Gastroesophageal sphincter (tissue), 3 donors: ENCODE results near the gene VWA2.

ENCODE experiments used
- EP300 ChIP-seq: sonication (generic); formaldehyde crosslinking; IDR thresholded peaks from one replicate; pipeline ENCODE4 v1.6.1; 2017; ENCODE audit warnings: antibody characterized with exemption, mild to moderate bottlenecking
- POLR2A ChIP-seq, 2 donors: fragments of 450-650 bp; IDR thresholded peaks; one replicate each; pipeline ENCODE4 v1.6.1; 2017; ENCODE audit warnings: antibody characterized with exemption in 2 of 2, mild to moderate bottlenecking in 2 of 2, moderate library complexity in 1 of 2
- POLR2AphosphoS5 ChIP-seq: sonication (generic); formaldehyde crosslinking; IDR thresholded peaks from one replicate; pipeline ENCODE4 v1.6.1; 2017; ENCODE audit warnings: antibody characterized with exemption
- TF ChIP-seq, protein P1 (sequence below), 4 experiments: fragments of 200-600 bp in 2 of 4; fragments of 450-650 bp in 2 of 4; sonication (generic) in 1 of 4; IDR thresholded peaks; one replicate each; pipeline ENCODE4 v1.5.1; 2017 to 2019; ENCODE audit warnings: antibody characterized with exemption in 4 of 4, mild to moderate bottlenecking in 2 of 4, moderate library complexity in 2 of 4

DNA sequence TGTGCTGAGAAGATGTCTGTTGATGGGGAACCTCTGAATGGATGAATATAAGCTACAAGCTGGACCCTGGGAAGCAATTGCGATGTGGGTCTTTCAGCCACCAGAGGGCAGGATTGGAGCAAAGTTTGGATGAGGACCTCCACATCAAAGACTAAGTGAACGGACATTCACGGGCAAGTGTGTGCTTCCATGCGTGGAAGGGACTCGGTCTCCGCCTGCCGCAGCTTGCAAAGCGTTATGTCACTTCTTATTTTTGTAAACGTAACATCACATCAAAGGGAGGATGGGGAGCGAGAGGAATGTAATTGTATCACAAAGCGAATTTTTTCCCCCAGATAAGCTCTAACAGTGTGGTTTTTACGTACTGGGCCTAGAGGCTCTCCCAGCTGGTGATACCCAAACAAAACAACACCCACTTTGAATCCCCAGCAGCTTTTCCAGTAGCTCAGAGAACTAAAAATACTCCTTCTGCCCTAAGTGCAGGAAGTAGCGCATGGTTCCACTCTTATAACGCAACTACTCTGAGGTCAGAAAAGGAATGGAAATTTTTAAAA is 65.0 kb downstream of the VWA2 start:
- TF ChIP-seq, protein P1, sequence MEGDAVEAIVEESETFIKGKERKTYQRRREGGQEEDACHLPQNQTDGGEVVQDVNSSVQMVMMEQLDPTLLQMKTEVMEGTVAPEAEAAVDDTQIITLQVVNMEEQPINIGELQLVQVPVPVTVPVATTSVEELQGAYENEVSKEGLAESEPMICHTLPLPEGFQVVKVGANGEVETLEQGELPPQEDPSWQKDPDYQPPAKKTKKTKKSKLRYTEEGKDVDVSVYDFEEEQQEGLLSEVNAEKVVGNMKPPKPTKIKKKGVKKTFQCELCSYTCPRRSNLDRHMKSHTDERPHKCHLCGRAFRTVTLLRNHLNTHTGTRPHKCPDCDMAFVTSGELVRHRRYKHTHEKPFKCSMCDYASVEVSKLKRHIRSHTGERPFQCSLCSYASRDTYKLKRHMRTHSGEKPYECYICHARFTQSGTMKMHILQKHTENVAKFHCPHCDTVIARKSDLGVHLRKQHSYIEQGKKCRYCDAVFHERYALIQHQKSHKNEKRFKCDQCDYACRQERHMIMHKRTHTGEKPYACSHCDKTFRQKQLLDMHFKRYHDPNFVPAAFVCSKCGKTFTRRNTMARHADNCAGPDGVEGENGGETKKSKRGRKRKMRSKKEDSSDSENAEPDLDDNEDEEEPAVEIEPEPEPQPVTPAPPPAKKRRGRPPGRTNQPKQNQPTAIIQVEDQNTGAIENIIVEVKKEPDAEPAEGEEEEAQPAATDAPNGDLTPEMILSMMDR (IDR thresholded peaks at IDR 0.05), result peak in 3 of 4 experiments; percentile 81 to 93 (median 88)
- TF ChIP-seq POLR2A (IDR thresholded peaks at IDR 0.05) (no peak), EP300 (no peak), POLR2AphosphoS5 (peak; percentile 24)
